Thoracic aorta (tissue), 2 donors: ENCODE results near the gene LDLR. TPM values are rescaled to one million over a fixed set of nuclear protein-coding genes. Genes with fewer than 3 reads are reported as not detected.
"Not testable (repeated sequence)": the region's sequence is repeated elsewhere in the genome, so short reads cannot be mapped to it uniquely, and the experiment has no call there.

Experiments
- ATAC-seq: fragments of 150-250 bp; one replicate; pipeline ENCODE4 v1.8.0; 2017; ENCODE audit warnings: low read depth; ENCODE audit not compliant: insufficient number of reproducible peaks, low FRiP score
- DNase-seq: peaks from one replicate; pipeline ENCODE4 v3.0.0-alpha.2; 2020; ENCODE audit warnings: low spot score
- H3K27ac ChIP-seq, 2 donors: fragments of 200-600 bp; sonication (generic); 1 replicate in 1 of 2; 2 replicates in 1 of 2; pipeline ENCODE4 v1.5.1; 2016; ENCODE audit warnings: mild to moderate bottlenecking in 2 of 2, moderate library complexity in 2 of 2
- H3K27me3 ChIP-seq: fragments of 200-600 bp; sonication (generic); replicated peaks from 2 replicates; pipeline ENCODE4 v1.6.0; 2016; ENCODE audit warnings: mild to moderate bottlenecking; ENCODE audit not compliant: insufficient read depth
- H3K36me3 ChIP-seq: fragments of 200-600 bp; sonication (generic); one replicate; pipeline ENCODE4 v1.5.1; 2016
- H3K4me1 ChIP-seq, 2 donors: fragments of 200-600 bp; sonication (generic); 1 replicate in 1 of 2; 2 replicates in 1 of 2; pipeline versions ENCODE4 v1.5.1 to v1.6.0; 2016; ENCODE audit warnings: low read depth in 2 of 2, mild to moderate bottlenecking in 1 of 2; ENCODE audit not compliant: control insufficient read depth in 1 of 2
- H3K4me3 ChIP-seq: fragments of 200-600 bp; sonication (generic); 2 replicates; pipeline ENCODE4 v1.5.1; 2016; ENCODE audit warnings: mild to moderate bottlenecking
- H3K9me3 ChIP-seq: fragments of 200-600 bp; sonication (generic); 2 replicates; pipeline ENCODE4 v1.5.1; 2016
- CTCF ChIP-seq: fragments of 200-600 bp; sonication (generic); IDR thresholded peaks from one replicate; pipeline ENCODE4 v1.5.1; 2019; ENCODE audit warnings: antibody characterized with exemption
- total RNA-seq, 2 donors: library from RNA; depleted of rRNA; stranded (reverse); fragments of >200 nt; gene quantifications; one replicate each; pipeline versions ENCODE4 v1.1.0 to v1.2.3, GENCODE V29; 2016

LDLR gene
- total RNA-seq, 2 donors from 2014 or later: 39.8 to 108 TPM

DNA sequence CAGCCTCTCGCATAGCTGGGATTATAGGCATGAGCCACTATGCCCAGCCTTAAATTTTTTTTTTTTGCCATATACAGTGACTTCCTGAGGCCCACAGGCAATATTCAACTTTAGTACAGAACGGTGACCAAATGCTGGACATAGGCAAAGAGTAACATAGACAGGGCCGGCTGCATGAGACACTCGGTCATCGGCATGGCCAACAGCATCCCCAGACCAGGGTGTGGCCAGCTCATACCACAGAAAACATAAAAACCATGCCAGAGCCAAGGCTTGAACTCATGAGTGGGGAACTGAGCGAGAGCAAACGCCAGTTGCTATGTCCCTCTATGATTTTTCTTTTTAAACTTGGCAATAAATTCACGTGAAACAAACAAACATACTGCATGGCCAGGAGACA is 91.1 kb downstream of the LDLR start:
- Histone ChIP-seq H3K9me3 (no peaks in the 10 kb centered on the region), H3K4me1 (peaks cover 35 to 69% of the 10 kb centered on the region in 2 donors), H3K27ac (peak overlapping the region; percentile 69 to 85), H3K36me3 (peaks cover 34% of the 10 kb centered on the region), H3K27me3 (no peaks in the 10 kb centered on the region), H3K4me3 (peak overlapping the region; percentile 30)
- ATAC-seq (peak; percentile 19), DNase-seq (no peak)
- no peak for TF ChIP-seq CTCF

- Histone ChIP-seq H3K27ac (peak overlapping the region; percentile 71 to 85), H3K36me3 (peaks cover 27% of the 10 kb centered on the region), H3K4me1 (peaks cover 39 to 75% of the 10 kb centered on the region in 2 donors), H3K4me3 (peak overlapping the region; percentile 30)
- DNase-seq, H3K9me3 ChIP-seq, H3K27me3 ChIP-seq, ATAC-seq: not testable (repeated sequence)
Observed at GRCh38 chr19:11180975-11181374, 91.7 kb downstream of the LDLR start.

- Histone ChIP-seq H3K4me3 (no peak overlapping the region), H3K27ac (peak overlapping the region; percentile 71 to 85), H3K9me3 (no peaks in the 10 kb centered on the region), H3K27me3 (no peaks in the 10 kb centered on the region), H3K36me3 (peaks cover 22% of the 10 kb centered on the region), H3K4me1 (peaks cover 40 to 80% of the 10 kb centered on the region in 2 donors)
- TF ChIP-seq CTCF: no peak
- ATAC-seq (no peak), DNase-seq (no peak)
Observed at GRCh38 chr19:11181488-11181887, 92.2 kb downstream of the LDLR start.

Other genes starting within 250 kb of the LDLR start
- 1 to 10 TPM; 2.4 to 3.5 TPM for gene C19orf38, start 241.0 kb upstream of the LDLR start, total RNA-seq
- gene CARM1, start 217.9 kb upstream of the LDLR start, total RNA-seq: 10 to 100 TPM; 18.5 to 21.2 TPM
- 10 to 100 TPM; 51.2 to 79.6 TPM for gene YIPF2, start 160.8 kb upstream of the LDLR start, total RNA-seq
- gene TIMM29, start 160.7 kb upstream of the LDLR start, total RNA-seq: 10 to 100 TPM; 33.3 to 34.8 TPM
- 10 to 100 TPM; 63.8 to 85.9 TPM for gene SMARCA4, start 128.4 kb upstream of the LDLR start, total RNA-seq
- gene SPC24, start 66.3 kb downstream of the LDLR start, total RNA-seq: 1 to 10 TPM; 2.4 to 4.7 TPM
- gene KANK2, start 108.1 kb downstream of the LDLR start, total RNA-seq: 100 to 1,000 TPM; 647 to 689 TPM
- not detected for gene ANGPTL8, start 150.2 kb downstream of the LDLR start, total RNA-seq
- 10 to 100 TPM; 30.5 to 49.3 TPM for gene DOCK6, start 173.1 kb downstream of the LDLR start, total RNA-seq
- not detected for gene TSPAN16, start 206.7 kb downstream of the LDLR start, total RNA-seq